ENCODE results near the gene CAPZB.

CAPZB gene

GRCh38 chr1:19454265-19455146 lies 30.8 kb downstream of the CAPZB start:
- peaks cover 78% of the 10 kb centered on the region for H3K4me1 ChIP-seq (ENCODE audit: control insufficient read depth, insufficient read depth, low read length)
- H3K9ac ChIP-seq (ENCODE audit: low read depth, low read length): no peak overlapping the region
- H3K4me3 ChIP-seq (ENCODE audit: low read length): no peak overlapping the region

GRCh38 chr1:19453741-19454201 lies 31.6 kb downstream of the CAPZB start:
- peaks cover 82% of the 10 kb centered on the region for H3K4me1 ChIP-seq (ENCODE audit: control insufficient read depth, insufficient read depth, low read length)
- H3K27me3 ChIP-seq (ENCODE audit: control insufficient read depth, insufficient read depth, low read length): no peaks in the 10 kb centered on the region
- no peaks in the 10 kb centered on the region for H3K36me3 ChIP-seq (ENCODE audit: insufficient read depth, low read length)
- H3K9ac ChIP-seq (ENCODE audit: low read depth, low read length): no peak overlapping the region
- H3K4me3 ChIP-seq (ENCODE audit: low read length): no peak overlapping the region
- no peak overlapping the region for H3K4me2 ChIP-seq (ENCODE audit: low read length)
- H3K9me3 ChIP-seq (replicated peaks; ENCODE audit: low read length): no peaks in the 10 kb centered on the region

More at GRCh38 chr1:19454265-19455146, 30.8 kb downstream of the CAPZB start:
- H3K36me3 ChIP-seq (ENCODE audit: insufficient read depth, low read length): no peaks in the 10 kb centered on the region
- no peaks in the 10 kb centered on the region for H3K27me3 ChIP-seq (ENCODE audit: control insufficient read depth, insufficient read depth, low read length)
- H3K9me3 ChIP-seq (replicated peaks; ENCODE audit: low read length): no peaks in the 10 kb centered on the region
- H3K4me2 ChIP-seq (ENCODE audit: low read length): no peak overlapping the region

- Histone ChIP-seq H3K9me3 (replicated peaks; ENCODE audit: low read length) (no peaks in the 10 kb centered on the region), H3K4me2 (ENCODE audit: low read length) (peak overlapping the region; percentile 72), H3K4me3 (ENCODE audit: low read length) (no peak overlapping the region), H3K36me3 (ENCODE audit: insufficient read depth, low read length) (no peaks in the 10 kb centered on the region), H3K27me3 (ENCODE audit: control insufficient read depth, insufficient read depth, low read length) (no peaks in the 10 kb centered on the region), H3K4me1 (ENCODE audit: control insufficient read depth, insufficient read depth, low read length) (peaks cover 86% of the 10 kb centered on the region), H3K9ac (ENCODE audit: low read depth, low read length) (peak overlapping the region; percentile 15)
These were observed 33.1 kb downstream of the CAPZB start for GRCh38 chr1:19452221-19452663.

- Histone ChIP-seq H3K9me3 (replicated peaks; ENCODE audit: low read length) (no peaks in the 10 kb centered on the region), H3K9ac (ENCODE audit: low read depth, low read length) (no peak overlapping the region), H3K27me3 (ENCODE audit: control insufficient read depth, insufficient read depth, low read length) (no peaks in the 10 kb centered on the region), H3K36me3 (ENCODE audit: insufficient read depth, low read length) (no peaks in the 10 kb centered on the region), H3K4me2 (ENCODE audit: low read length) (peak overlapping the region; percentile 43), H3K4me3 (ENCODE audit: low read length) (no peak overlapping the region), H3K4me1 (ENCODE audit: control insufficient read depth, insufficient read depth, low read length) (peaks cover 85% of the 10 kb centered on the region)
These were observed 34.4 kb downstream of the CAPZB start for GRCh38 chr1:19450811-19451515.

- no peak overlapping the region for H3K9ac ChIP-seq (ENCODE audit: low read depth, low read length)
These were observed 35.7 kb downstream of the CAPZB start for GRCh38 chr1:19449454-19450228.

GRCh38 chr1:19448491-19449439 lies 36.6 kb downstream of the CAPZB start:
- H3K36me3 ChIP-seq (ENCODE audit: insufficient read depth, low read length): no peaks in the 10 kb centered on the region
- peak overlapping the region; percentile 47 for H3K9ac ChIP-seq (ENCODE audit: low read depth, low read length)
- H3K4me1 ChIP-seq (ENCODE audit: control insufficient read depth, insufficient read depth, low read length): peaks cover 84% of the 10 kb centered on the region
- H3K4me2 ChIP-seq (ENCODE audit: low read length): peak overlapping the region; percentile 73
- H3K4me3 ChIP-seq (ENCODE audit: low read length): peak overlapping the region; percentile 20
- no peaks in the 10 kb centered on the region for H3K9me3 ChIP-seq (replicated peaks; ENCODE audit: low read length)
- no peaks in the 10 kb centered on the region for H3K27me3 ChIP-seq (ENCODE audit: control insufficient read depth, insufficient read depth, low read length)

More at GRCh38 chr1:19449454-19450228, 35.7 kb downstream of the CAPZB start:
- Histone ChIP-seq H3K4me2 (ENCODE audit: low read length) (peak overlapping the region; percentile 73), H3K4me3 (ENCODE audit: low read length) (no peak overlapping the region), H3K9me3 (replicated peaks; ENCODE audit: low read length) (no peaks in the 10 kb centered on the region), H3K4me1 (ENCODE audit: control insufficient read depth, insufficient read depth, low read length) (peaks cover 89% of the 10 kb centered on the region), H3K36me3 (ENCODE audit: insufficient read depth, low read length) (no peaks in the 10 kb centered on the region), H3K27me3 (ENCODE audit: control insufficient read depth, insufficient read depth, low read length) (no peaks in the 10 kb centered on the region)

- Histone ChIP-seq H3K27me3 (ENCODE audit: control insufficient read depth, insufficient read depth, low read length) (no peaks in the 10 kb centered on the region), H3K36me3 (ENCODE audit: insufficient read depth, low read length) (no peaks in the 10 kb centered on the region), H3K9me3 (replicated peaks; ENCODE audit: low read length) (no peaks in the 10 kb centered on the region), H3K4me1 (ENCODE audit: control insufficient read depth, insufficient read depth, low read length) (peaks cover 85% of the 10 kb centered on the region), H3K4me3 (ENCODE audit: low read length) (no peak overlapping the region), H3K9ac (ENCODE audit: low read depth, low read length) (no peak overlapping the region), H3K4me2 (ENCODE audit: low read length) (no peak overlapping the region)
These were observed 37.8 kb downstream of the CAPZB start for GRCh38 chr1:19447550-19447949.

- Histone ChIP-seq H3K9ac (ENCODE audit: low read depth, low read length) (peak overlapping the region; percentile 10), H3K36me3 (ENCODE audit: insufficient read depth, low read length) (no peaks in the 10 kb centered on the region), H3K4me2 (ENCODE audit: low read length) (peak overlapping the region; percentile 46), H3K27me3 (ENCODE audit: control insufficient read depth, insufficient read depth, low read length) (no peaks in the 10 kb centered on the region), H3K4me1 (ENCODE audit: control insufficient read depth, insufficient read depth, low read length) (peaks cover 85% of the 10 kb centered on the region), H3K9me3 (replicated peaks; ENCODE audit: low read length) (no peaks in the 10 kb centered on the region), H3K4me3 (ENCODE audit: low read length) (no peak overlapping the region)
These were observed 39.7 kb downstream of the CAPZB start for GRCh38 chr1:19445417-19446342.

GRCh38 chr1:19444296-19445021 lies 40.9 kb downstream of the CAPZB start:
- H3K4me3 ChIP-seq (ENCODE audit: low read length): no peak overlapping the region
- H3K4me1 ChIP-seq (ENCODE audit: control insufficient read depth, insufficient read depth, low read length): peaks cover 85% of the 10 kb centered on the region
- no peaks in the 10 kb centered on the region for H3K9me3 ChIP-seq (replicated peaks; ENCODE audit: low read length)
- H3K36me3 ChIP-seq (ENCODE audit: insufficient read depth, low read length): no peaks in the 10 kb centered on the region
- H3K9ac ChIP-seq (ENCODE audit: low read depth, low read length): no peak overlapping the region
- no peaks in the 10 kb centered on the region for H3K27me3 ChIP-seq (ENCODE audit: control insufficient read depth, insufficient read depth, low read length)
- no peak overlapping the region for H3K4me2 ChIP-seq (ENCODE audit: low read length)
